ENCODE results near the gene FGF8.

Gene FGF8

GRCh38 chr10:101725296-101726114 lies 50.4 kb downstream of the FGF8 start:
- DNase-seq, result no peak

DNA sequence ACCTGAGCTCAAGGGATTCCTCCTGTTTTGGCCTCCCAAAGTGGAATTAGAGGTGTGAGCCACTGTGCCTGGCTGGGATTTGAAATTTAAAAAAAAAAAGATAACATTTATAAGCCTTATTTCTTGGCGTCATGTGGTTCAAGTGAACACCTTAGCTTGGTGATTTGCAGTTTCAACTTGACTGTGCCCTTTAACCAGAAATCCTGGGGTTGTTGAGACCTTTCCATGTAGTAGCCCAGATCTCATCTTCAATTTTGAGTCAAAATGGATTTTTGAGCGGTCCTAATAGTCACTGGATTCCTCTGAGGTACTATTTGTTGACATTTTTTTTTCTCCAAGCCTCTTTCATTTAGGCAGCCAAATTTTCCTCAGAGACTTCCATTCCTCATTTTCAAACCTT lies 51.5 kb downstream of the FGF8 start:
- DNase-seq, result no peak

DNA sequence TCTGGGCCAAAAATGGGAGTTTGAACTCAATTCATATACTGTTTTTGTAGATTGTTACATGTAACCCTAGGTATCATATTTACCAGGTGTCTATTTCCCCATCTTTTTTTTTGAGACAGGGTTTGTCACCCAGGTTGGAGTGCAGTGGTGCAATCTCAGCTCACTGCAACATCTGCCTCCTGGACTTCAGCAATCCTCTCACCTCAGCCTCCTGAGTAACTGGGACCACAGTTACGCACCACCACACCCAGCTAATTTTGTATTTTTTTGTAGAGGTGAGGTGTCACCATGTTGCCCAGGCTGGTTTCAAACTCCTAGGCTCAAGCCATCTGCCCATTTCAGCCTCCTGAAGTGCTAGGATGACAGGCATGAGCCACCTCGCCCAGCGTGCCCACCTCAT lies 52.7 kb downstream of the FGF8 start:
- no peak for DNase-seq

GRCh38 chr10:101721806-101722205 lies 54.1 kb downstream of the FGF8 start:
- no peak for DNase-seq

DNA sequence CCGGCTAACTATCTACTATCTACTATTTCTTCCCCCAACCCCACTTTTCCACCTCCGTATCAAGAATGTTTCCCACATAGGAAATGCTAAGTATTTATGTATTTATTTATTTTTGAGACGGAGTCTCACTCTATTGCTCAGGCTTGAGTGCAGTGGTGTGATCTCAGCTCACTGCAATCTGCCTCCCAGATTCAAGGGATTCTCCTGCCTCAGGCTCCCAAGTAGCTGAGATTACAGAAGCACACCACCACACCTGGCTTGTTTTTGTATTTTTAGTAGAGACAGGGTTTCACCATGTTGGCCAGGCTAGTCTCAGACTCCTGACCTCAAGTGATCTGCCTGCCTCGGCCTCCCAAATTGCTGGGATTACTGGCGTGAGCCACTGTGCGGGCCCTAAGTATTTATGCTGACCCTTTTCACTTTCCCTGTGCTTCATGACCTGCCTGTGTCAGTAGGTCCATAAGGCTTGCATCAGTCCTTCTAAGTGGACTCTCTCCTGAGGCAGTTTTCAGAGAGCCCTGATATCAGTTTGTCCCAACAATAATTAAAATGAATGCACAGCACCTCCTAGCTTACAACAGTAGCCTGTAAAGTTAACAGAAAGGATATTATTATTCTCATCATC lies 55.2 kb downstream of the FGF8 start:
- DNase-seq, result no peak

Measured in NCI-H2081 (cell line).